IPS-NIHi7 (cell line): ENCODE measurements around the gene FAM50B.

Experiments
- DNase-seq: peaks from one replicate; pipeline ENCODE4 v3.0.0; 2012; ENCODE audit warnings: mixed read lengths; ENCODE audit errors: extremely low spot score

Gene FAM50B, protein sequence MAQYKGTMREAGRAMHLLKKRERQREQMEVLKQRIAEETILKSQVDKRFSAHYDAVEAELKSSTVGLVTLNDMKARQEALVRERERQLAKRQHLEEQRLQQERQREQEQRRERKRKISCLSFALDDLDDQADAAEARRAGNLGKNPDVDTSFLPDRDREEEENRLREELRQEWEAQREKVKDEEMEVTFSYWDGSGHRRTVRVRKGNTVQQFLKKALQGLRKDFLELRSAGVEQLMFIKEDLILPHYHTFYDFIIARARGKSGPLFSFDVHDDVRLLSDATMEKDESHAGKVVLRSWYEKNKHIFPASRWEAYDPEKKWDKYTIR

DNA sequence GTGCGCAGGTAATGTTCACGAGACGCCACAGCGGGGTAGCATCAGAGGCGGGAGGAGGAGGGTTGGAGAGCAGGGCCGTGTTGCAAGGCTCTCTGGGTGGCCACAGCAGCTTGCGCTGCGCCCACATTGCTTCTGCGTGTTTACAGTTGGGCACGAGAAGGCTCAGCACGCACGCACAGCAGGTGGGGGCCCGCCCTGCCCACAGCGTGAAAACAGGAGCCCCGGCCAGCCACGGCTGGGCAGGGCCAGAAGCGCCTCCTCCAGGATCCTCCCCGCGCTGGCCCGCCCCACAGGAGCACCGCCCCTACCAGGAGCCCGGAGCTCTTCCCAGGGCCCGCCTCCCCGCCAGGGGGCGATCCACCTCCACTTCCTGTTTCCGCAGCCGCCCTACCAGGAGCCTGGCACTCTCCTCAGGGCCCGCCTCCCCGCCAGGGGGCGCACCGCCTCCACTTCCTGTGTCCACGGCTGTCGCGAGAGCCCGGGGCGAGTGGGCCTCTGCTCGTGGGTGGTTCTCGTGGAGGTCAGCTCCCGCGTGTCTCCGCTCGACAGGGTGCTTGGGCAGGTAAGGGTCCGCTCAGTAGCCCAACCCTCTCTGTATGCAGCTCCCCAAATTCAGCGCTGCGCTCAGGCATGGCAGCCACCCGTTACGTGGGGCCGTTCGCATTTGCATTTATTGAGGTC is at the start of gene FAM50B:
TSS of gene FAM50B (plus strand) at position 449 of the 681 bp plus-strand sequence. CDS start 439 bp downstream, outside the sequence.
- DNase-seq, result peak; percentile 98

DNA sequence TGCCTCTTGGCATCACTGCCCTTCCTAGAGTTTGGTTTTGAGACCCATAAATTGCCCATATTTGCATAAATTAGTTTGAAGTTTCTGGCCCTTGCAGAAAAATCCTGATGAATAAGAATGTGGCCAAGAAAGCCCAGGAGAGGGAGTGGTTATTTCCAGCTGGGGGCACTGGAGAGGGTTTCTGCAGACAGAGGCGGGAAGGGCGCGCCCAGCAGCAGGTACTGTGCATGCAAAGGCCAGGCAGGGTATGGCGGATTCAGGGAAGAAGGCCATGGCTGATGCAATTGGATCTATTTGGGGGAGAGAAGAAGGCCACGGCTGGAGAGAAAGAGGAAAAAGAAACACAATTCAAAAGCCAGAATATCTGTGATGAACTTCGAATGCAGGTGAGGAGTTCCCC is 49.5 kb upstream of the FAM50B start:
- DNase-seq, result no peak

DNA sequence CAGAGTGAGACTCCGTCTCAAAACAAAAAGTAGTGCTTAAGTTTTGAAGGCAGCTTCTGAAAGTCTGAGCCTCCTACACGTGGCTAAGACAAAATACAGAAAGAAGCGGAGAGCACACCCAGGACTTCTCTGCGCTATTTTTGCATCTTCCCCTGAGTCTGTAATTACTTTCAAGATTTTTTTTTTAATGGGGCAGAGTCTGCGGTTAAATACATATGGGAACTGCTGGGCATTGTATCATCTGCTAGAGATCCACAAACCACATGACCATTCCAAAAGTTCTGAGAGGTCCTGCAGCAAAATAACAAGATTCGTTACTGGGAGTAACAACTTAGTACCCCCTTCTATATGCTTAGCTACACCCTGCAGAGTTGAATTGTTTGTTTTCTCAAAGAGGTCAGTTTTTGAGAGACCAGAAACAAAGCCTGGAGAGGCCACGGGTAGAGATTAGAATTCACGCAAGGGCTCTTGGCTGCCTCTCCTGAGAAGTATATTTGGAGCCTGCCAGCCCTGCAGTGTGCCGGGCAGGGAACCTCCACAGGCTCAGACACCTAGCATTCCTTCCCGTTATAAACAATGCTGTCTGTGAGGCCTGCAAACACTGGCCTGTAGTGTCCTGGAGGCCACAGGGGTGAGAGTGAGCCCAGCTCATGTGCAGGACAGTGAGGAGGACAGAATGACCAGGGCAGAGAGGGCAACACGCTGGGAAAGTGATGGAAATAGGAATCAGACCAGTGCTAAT is 48.2 kb upstream of the FAM50B start:
- DNase-seq, result no peak

DNA sequence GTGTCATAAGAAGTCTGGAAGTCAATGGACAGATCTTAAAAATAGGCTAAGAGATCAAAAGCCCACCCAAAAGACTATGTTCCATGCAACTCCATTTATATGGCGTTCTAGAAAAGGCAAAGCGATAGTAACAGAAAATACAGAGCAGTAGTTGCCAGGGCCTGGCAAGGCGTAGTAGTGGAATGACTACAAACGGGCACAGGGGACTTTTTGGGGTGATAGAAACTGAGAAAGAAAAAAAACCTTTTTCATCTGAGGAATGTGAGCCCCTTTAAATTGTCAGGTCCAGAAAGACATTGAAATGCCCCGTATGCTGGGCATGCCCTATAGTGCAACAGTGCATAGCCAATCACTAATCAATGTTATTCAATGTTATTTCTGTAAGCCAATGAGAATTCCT is 47.2 kb upstream of the FAM50B start:
- no peak for DNase-seq

DNA sequence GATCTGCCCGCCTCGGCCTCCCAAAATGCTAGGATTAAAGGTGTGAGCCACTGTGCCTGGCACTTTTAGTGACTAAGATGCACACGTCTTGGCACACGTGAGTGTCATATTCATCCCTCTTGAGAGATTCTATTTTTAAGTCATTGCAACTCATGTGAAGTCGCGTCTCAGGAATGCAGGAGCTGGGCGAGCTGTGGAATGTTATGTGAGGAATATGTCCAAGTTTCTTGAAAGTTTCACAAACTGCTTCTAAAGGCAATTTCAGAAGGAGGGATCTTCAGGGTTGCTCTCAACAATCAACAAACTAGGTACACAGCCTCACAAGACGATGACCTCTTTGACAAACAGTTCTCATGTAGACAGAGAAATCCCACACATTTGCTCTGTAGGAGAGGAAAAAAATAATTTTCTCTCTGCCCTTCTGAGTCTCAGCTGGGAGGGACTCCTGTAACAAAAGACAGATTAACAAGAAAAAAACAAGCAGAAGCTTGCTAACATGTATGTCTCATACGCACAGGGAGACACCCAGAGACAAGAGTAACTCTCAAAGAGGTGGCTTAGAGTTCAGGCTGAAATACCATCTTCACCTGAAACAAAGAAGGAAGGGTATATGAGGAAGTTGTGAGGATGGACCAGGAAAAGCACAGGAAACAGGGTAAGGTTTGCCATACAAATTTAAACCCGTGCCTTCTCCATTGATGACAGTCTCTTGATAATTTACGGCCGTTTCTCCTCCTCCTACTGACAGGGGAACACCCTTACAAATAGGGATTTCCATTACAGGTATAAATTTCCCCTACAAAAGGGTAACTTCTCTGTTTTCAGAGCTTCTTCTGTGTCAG is 45.3 kb upstream of the FAM50B start:
- DNase-seq, result no peak

DNA sequence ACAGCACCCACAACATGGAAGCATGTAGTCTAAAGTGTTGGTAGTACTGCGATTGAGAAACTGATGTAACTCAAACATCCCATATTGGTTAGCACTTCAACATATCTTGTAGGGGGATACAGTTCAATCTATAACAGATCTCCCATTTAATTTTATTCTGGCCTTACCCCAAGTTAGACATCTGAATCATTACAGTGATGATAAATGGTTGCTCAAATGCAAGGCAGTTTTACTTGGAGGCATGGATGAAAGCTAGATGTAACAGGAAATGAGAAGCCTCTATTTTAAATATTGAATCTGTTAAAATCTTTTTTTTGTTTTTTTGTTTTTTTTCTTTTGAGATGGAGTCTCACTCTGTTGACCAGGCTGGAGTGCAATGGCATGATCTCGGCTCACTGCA is 44.2 kb upstream of the FAM50B start:
- DNase-seq, result no peak

DNA sequence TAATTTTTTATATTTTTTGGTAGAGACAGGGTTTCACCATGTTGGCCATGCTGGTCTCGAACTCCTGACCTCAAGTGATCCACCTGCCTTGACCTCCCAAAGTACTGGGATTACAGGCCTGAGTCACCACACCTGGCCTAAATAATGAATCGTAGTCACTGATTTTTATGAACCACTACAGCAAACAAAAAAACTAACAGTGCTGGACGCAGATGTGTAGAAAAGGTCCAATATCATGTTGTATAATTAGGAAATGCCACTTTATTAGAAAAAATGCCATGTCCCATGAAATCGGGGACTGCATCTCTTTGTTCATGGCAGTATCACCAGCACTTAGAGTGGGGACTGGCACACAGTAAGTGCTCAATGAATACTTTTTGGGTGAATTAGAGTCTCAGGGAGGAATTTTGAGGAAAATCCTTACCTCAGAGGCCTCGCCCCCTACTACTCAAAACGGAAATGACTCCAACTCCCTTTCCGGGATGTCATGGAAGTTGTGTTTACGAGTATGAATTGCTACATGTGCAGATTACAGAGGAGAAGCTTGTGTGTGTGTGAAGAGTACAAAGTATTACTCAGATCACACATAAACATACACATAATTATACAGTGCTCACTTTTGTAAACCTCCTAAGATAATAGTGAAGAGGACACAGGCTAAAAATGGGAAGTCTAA is 43.6 kb upstream of the FAM50B start:
- no peak for DNase-seq

DNA sequence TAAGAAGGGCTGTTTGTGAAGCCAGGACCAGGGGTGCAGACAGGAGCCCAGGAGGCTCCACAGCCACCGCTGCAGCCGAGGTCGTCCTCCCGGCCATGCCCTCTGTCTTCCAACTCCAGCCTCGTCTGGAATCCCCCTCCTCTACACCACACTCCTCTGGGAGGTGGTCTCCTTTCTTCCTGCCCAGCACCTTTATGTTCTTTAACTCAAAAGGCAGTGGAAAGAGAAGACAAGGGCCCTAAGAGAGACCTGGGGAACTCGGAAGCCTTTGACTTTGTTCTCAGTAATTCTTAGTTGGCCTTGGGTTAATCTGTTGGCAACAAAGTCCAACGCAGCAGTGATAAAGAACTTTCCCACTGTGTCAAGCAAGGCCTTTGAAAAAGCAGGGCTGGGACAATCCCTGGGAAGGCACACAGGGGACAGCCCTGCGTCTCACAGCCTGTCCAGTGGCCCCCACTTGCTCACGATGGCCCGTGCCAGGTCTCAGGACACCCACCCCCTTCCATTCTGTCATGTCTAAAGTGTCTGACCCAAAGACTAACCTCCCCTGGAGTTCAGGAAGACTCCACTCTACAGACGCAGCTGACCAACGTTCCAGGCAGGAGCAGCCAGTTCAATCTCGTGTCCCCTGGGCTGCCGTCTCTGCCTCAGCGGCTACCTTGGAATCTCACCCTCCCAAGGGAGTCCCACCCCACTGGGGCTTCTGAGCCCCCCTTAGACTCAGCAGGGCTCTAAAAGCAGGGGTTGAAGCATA is 42.8 kb upstream of the FAM50B start:
- DNase-seq, result no peak

DNA sequence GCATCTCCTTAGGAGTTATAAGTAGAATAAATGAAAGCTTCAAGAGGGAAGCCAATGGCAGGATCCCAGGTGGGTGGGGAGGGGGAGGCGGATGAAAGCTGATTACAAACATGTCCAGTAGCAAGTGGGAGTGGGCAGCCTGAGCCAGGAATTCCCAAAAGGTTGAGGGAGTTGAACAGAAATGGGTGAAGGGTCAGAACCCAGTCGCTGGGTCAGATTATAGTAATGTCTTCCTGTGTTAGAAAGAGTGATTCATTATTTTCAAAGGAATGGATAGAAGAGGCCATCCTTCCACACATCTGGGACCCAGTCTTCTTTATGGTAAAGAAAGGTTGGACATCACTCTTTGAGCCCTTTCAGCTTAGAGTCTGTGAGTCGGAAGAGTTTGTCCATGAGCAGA is 41.0 kb upstream of the FAM50B start:
- no peak for DNase-seq

DNA sequence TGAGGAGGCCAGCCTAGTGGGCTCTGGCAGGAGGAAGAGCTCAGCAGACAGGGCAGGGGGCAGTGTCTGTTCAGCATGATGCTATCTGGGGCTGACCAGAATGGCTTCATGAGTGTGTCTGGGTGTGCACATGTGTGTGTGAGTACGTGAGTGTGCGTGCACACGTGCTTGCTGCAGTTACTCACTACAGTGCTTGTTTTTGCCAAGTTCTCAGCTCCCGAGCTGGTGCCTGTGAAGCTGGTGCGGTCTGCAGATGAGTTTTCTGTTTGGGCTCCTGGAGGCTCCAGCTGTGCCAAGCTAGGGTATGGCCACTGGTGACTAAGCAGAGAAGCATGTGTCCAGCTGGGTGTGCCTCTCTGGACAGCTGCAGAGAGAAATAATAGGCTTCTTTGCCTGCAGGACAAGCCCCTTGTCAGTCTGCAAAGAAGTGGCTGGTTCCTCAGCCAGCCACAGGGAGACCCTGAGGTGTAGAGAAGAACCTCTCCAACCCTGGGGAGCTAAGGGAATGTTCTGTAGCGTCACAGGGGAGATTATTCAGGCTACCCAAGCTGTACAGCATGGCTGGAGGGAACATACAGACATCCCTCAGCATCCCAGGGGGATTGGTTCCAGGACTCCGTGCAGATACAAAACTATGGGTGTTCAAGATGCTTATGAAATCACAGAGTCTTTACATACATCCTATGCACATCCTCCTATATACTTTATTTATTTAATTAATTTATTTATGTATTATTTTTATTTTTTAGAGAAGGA is 40.2 kb upstream of the FAM50B start:
- no peak for DNase-seq

DNA sequence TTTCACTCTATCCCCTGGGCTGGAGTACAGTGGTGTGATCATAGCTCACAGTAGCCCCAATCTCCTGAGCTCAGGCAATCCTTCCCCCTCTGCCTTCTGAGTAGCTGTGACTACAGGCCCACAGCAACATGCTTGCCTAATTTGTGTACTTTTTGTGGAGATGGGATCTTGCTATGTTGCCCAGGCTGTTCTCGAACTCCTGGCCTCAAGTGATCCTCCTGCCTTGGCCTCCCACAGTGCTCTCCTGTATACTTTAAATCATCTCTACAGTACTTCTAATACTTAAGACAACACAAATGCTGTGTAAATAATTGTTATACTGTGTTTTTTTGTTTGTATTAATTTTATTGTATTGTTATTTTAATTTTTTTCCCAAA is 39.7 kb upstream of the FAM50B start:
- no peak for DNase-seq

DNA sequence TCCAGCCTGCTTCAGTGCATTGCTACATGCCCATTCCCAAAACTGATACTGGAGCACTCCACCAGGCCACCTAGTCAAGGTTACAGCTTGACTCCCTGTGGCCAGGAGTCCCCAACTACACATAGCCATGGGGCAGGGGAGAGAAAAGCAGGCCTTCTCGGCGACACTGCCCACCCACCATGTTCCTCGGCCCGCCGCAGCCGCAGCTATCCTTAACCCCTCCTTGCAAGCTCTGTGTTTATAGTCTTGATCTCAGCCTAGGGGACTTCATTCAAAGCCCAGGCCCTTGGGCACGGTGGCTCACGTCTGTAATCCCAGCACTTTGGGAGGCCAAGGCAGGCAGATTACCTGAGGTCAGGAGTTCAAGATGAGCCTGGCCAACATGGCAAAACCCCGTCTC is 39.2 kb upstream of the FAM50B start:
- no peak for DNase-seq

DNA sequence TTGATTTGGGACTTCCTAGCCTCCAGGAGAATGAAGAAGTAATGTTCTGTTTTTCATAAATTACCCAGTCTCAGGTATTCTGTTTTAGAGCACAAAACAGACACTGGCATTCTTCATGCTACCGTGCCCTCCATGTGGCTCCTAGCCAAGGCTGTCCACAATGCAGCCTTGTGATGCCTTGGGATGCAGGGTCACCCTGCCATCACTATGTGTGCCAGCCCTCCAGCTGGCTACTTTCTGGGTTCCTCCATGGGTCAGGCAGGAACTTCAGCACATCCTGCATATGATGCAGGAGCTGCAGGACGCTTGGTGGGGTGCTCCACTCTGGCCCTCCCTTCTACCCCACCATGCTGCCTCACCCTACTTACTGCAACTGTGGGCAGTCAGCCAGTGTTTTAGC is 38.0 kb upstream of the FAM50B start:
- no peak for DNase-seq

DNA sequence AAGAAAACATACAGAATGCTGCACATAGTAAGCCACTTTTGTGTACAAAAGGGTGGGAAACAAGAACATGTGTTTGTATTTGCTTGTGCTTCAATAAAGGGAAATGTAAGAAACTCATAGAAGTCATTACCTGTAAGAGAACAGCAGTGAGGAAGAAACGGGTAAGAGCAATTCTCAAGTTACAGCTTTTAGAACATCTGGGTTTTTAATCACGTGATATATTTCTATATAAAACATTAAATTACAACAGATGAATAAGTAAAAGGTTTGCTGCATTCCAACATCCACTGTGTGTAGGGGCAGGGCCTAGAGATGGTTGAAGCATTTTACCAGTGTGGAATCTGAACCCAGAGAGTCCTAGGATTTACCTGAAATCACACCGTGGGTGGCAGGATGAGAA is 36.6 kb upstream of the FAM50B start:
- no peak for DNase-seq

DNA sequence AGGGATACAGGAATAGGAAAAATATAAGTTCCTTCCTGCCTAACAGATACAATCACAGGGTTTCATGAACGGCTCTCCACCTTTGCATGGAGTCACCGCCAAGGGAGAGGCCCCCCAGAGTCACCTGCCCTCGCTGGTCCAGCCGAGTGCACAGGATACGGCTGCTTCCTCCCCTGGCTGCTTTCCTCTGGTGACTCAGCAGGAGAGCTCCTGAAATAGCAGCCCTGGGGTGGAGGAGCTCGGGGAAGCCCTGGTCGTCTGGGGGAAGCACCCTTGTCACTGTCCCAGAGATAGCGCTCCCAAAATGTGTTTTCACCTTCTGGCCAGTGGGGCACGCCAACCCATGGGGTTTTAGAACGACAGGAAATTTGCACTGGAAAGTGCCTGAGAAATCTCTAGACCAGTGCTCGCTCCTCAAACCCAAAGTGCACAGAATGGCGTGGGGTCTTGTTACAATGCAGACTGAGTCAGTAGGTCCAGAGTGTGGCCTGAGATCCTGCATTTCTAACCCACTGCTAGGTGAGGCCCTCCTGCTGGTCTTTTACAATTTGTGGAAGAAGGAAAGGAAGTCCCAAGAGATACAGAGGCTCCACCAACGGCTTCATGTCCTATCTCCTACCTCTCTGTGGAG is 35.9 kb upstream of the FAM50B start:
- DNase-seq, result no peak

DNA sequence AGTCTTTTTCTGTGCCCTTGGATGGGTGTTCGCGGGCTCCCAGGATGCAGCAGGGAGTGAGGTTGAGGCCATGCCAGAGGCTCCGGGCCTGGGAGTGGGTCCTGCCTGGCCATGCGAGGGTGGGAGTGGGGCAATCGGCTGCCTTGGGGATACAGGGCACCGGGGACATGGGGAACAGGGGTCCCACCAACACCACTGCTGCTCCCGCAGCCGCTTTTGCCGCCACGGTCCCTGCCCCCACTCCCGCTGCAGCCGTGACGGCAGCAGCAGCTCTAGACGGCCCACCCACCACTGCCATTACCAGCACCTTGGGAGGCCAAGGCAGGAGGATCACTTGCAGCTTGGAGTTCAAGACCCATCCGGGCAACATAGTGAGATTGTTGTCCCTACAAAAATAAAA is 35.3 kb upstream of the FAM50B start:
- DNase-seq, result no peak

DNA sequence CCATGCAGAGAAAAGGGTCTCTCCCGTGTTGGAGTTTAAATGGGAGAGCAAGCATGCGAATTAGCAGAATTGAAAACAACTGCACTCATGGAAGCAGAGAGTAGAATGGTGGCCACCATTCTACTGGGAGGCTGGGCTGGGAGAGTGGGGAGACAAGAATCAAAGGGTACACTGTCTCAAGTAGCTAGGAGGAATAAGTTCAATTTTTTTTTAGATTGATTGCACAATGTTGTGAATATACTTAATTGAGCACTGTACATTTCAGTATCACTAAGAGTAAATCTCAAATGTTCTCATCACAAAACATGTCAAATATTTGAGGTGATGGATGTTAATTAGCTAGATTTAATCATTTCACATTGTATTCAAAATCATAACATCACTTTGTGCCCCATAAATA is 34.6 kb upstream of the FAM50B start:
- no peak for DNase-seq

DNA sequence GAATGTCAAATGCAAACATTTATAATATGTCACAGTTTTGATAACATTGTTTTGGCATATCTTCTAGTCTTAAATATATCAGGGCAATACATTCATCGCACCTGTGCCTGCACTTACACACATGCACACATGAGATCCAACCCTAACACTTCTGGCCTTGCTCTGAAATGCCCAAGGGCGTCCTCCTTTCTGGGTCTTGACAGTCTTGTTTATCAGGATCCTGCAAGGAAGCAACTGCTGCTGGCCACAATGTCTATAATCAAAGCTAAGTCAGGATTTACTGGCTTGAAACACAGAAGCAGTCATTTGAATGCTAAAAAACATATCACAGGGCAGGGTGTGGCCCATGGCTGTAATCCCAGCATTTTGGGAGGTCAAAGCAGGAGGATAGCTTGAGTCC is 32.9 kb upstream of the FAM50B start:
- no peak for DNase-seq
